Osteocyte (in vitro differentiated cells): ENCODE measurements around the gene FMNL3. TPM values are rescaled to one million over a fixed set of nuclear protein-coding genes. Genes with fewer than 3 reads are reported as not detected.

Experiments
- DNase-seq: peaks from one replicate; pipeline ENCODE4 v3.0.0; 2021; ENCODE audit warnings: mixed read lengths; ENCODE audit not compliant: unreplicated experiment; ENCODE audit errors: extremely low spot score
- H3K27ac Mint-ChIP-seq: one replicate; pipeline ENCODE4 v1.8.0; 2021; ENCODE audit warnings: mild to moderate bottlenecking, mixed read lengths; ENCODE audit not compliant: unreplicated experiment
- H3K27me3 Mint-ChIP-seq: one replicate; pipeline ENCODE4 v1.8.0; 2021; ENCODE audit warnings: mixed read lengths; ENCODE audit not compliant: unreplicated experiment
- H3K36me3 Mint-ChIP-seq: one replicate; pipeline ENCODE4 v1.8.0; 2021; ENCODE audit warnings: mixed read lengths; ENCODE audit not compliant: unreplicated experiment
- H3K4me1 Mint-ChIP-seq: one replicate; pipeline ENCODE4 v1.8.0; 2021; ENCODE audit warnings: mixed read lengths; ENCODE audit not compliant: unreplicated experiment
- H3K4me3 Mint-ChIP-seq: one replicate; pipeline ENCODE4 v1.8.0; 2021; ENCODE audit warnings: mild to moderate bottlenecking, moderate library complexity, mixed read lengths; ENCODE audit not compliant: unreplicated experiment
- H3K9me3 Mint-ChIP-seq: one replicate; pipeline ENCODE4 v1.8.0; 2021; ENCODE audit warnings: mixed read lengths; ENCODE audit not compliant: unreplicated experiment
- CTCF ChIP-seq: fragments of 200-600 bp; sonication (generic); IDR thresholded peaks from 2 replicates; pipeline ENCODE4 v1.5.0; 2021; ENCODE audit warnings: antibody characterized with exemption, mild to moderate bottlenecking, moderate library complexity
- total RNA-seq: library from RNA; stranded (reverse); gene quantifications from 2 replicates; pipeline ENCODE4 v1.2.1, GENCODE V29; 2021

FMNL3 gene
- total RNA-seq, 1 donor from 2014 or later, result 37.4 TPM

- no peaks in the 10 kb centered on the region for H3K27me3 Mint-ChIP-seq
- no peaks in the 10 kb centered on the region for H3K9me3 Mint-ChIP-seq
- H3K36me3 Mint-ChIP-seq, result peaks cover 29% of the 10 kb centered on the region
- no peak overlapping the region for H3K27ac Mint-ChIP-seq
- DNase-seq, result no peak
- TF ChIP-seq CTCF, result no peak
- no peaks in the 10 kb centered on the region for H3K4me1 Mint-ChIP-seq
- no peak overlapping the region for H3K4me3 Mint-ChIP-seq
Observed at GRCh38 chr12:49654715-49655114, 52.5 kb downstream of the FMNL3 start.

GRCh38 chr12:49652921-49653520 is 54.2 kb downstream of the FMNL3 start:
- Mint-ChIP-seq H3K4me3 (no peak overlapping the region), H3K36me3 (peaks cover 39% of the 10 kb centered on the region), H3K9me3 (no peaks in the 10 kb centered on the region), H3K4me1 (peaks cover 13% of the 10 kb centered on the region), H3K27me3 (no peaks in the 10 kb centered on the region), H3K27ac (no peak overlapping the region)
- no peak for DNase-seq
- no peak for TF ChIP-seq CTCF

- H3K27ac Mint-ChIP-seq, result no peak overlapping the region
- no peaks in the 10 kb centered on the region for H3K9me3 Mint-ChIP-seq
- no peak for TF ChIP-seq CTCF
- H3K4me3 Mint-ChIP-seq, result no peak overlapping the region
- H3K27me3 Mint-ChIP-seq, result no peaks in the 10 kb centered on the region
- no peak for DNase-seq
- peaks cover 19% of the 10 kb centered on the region for H3K4me1 Mint-ChIP-seq
- H3K36me3 Mint-ChIP-seq, result peaks cover 38% of the 10 kb centered on the region
Observed at GRCh38 chr12:49651855-49652254, 55.4 kb downstream of the FMNL3 start.

GRCh38 chr12:49649892-49650291 is 57.3 kb downstream of the FMNL3 start:
- Mint-ChIP-seq H3K27ac (no peak overlapping the region), H3K4me1 (peaks cover 19% of the 10 kb centered on the region), H3K9me3 (no peaks in the 10 kb centered on the region), H3K27me3 (no peaks in the 10 kb centered on the region), H3K36me3 (peaks cover 34% of the 10 kb centered on the region), H3K4me3 (no peak overlapping the region)
- no peak for DNase-seq
- no peak for TF ChIP-seq CTCF

GRCh38 chr12:49649445-49649844 is 57.8 kb downstream of the FMNL3 start:
- H3K27ac Mint-ChIP-seq, result no peak overlapping the region
- H3K9me3 Mint-ChIP-seq, result no peaks in the 10 kb centered on the region
- H3K36me3 Mint-ChIP-seq, result peaks cover 32% of the 10 kb centered on the region
- H3K4me1 Mint-ChIP-seq, result peaks cover 22% of the 10 kb centered on the region
- DNase-seq, result no peak
- H3K27me3 Mint-ChIP-seq, result no peaks in the 10 kb centered on the region
- H3K4me3 Mint-ChIP-seq, result no peak overlapping the region
- TF ChIP-seq CTCF, result no peak
